WERI-Rb-1 (cell line): ENCODE results near the gene TEAD1.

Experiments used
- DNase-seq: peaks from one replicate; pipeline ENCODE4 v3.0.0-alpha.2; 2020
- H3K27ac ChIP-seq: fragments of 250-450 bp; sonication (Bioruptor Pico); 2 replicates; pipeline ENCODE4 v1.5.1; 2020; ENCODE audit warnings: mild to moderate bottlenecking, moderate library complexity
- H3K27me3 ChIP-seq: fragments of 250-450 bp; sonication (Bioruptor Pico); 2 replicates; pipeline ENCODE4 v1.5.1; 2021; ENCODE audit warnings: mild to moderate bottlenecking, low read depth, moderate library complexity; ENCODE audit not compliant: insufficient read depth, severe bottlenecking
- H3K36me3 ChIP-seq: fragments of 250-450 bp; sonication (Bioruptor Pico); 2 replicates; pipeline ENCODE4 v1.5.1; 2020; ENCODE audit warnings: mild to moderate bottlenecking, moderate library complexity
- H3K4me3 ChIP-seq: 2 replicates; pipeline ENCODE4 v1.5.1; 2011; ENCODE audit warnings: low read depth, mild to moderate bottlenecking, control low read depth, low read length
- H3K9me3 ChIP-seq: fragments of 250-450 bp; sonication (Bioruptor Pico); 2 replicates; pipeline ENCODE4 v1.5.1; 2021; ENCODE audit warnings: mild to moderate bottlenecking, moderate library complexity; ENCODE audit not compliant: severe bottlenecking
- CTCF ChIP-seq: IDR thresholded peaks from 2 replicates; pipeline ENCODE4 v1.5.1; 2011; ENCODE audit warnings: low read depth, mild to moderate bottlenecking, control low read depth, inconsistent platforms, low read length

TEAD1 gene

GRCh38 chr11:12973528-12974181, 299.4 kb downstream of the TEAD1 start:
- peaks cover 58% of the 10 kb centered on the region for H3K27me3 ChIP-seq
- no peaks in the 10 kb centered on the region for H3K36me3 ChIP-seq
- H3K4me3 ChIP-seq, result no peak overlapping the region
- TF ChIP-seq CTCF, result no peak
- H3K27ac ChIP-seq, result no peak overlapping the region
- no peaks in the 10 kb centered on the region for H3K9me3 ChIP-seq
- no peak for DNase-seq

DNA sequence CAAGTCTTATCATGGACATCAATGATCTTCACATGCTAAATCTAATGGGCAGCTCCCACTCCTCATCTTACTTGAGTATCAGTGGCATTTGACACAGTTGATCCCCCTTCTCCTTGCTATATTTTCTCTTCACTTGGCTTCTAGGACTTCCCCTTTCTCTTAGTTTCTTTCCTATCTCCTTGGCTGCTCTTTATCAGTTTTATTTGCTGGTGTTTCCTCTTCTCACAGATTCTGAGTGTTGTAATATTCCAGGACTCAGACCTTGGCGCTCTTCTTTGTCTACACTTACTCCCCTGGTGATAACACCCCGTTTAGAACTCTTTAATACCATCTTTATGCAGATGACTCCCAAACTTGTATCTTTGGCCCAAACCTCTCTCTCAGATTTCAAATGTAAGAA, 301.0 kb downstream of the TEAD1 start:
- peaks cover 68% of the 10 kb centered on the region for H3K27me3 ChIP-seq

DNA sequence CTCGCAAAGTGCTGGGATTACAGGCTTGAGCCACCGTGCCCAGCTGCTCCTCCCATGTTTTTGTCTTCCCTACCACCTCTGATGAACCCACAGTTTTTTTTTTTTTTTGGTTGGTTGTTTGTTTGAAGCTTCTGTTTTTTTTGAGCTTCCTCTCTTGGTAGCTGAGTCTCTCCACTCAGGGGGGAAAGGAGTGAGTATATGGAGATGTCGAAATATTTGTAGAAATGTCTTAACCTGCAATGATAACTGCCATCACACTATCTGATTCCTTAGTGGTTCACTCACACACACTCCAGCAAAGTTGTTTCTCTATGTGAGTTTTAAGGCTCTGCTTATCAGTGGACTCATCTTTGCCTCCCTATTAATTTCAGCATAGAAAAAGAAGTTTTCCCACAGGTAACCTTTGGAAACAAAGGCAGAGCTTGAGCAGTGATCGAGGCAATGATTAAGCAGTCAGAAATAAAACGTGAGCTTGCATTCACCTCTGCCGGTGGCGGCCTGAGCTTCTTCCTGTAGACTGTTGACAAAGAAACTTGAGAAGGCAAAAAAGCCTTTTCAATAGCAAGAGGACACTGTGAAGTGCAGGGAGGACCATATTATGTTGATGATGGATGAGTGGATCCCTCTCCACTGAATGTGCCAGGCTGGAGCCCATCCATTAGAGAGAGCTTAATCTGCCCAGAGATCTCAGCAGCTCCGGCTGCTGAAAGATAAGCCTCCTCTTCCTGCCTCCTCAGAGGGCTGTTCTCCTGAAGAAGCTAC, 305.9 kb downstream of the TEAD1 start:
- no peaks in the 10 kb centered on the region for H3K36me3 ChIP-seq
- H3K4me3 ChIP-seq, result no peak overlapping the region
- no peaks in the 10 kb centered on the region for H3K9me3 ChIP-seq
- no peak overlapping the region for H3K27ac ChIP-seq
- TF ChIP-seq CTCF, result no peak
- H3K27me3 ChIP-seq, result peaks cover 63% of the 10 kb centered on the region
- DNase-seq, result peak; percentile 11

More for the DNA sequence above, 301.0 kb downstream of the TEAD1 start:
- Histone ChIP-seq H3K36me3 (no peaks in the 10 kb centered on the region), H3K9me3 (no peaks in the 10 kb centered on the region), H3K27ac (no peak overlapping the region), H3K4me3 (no peak overlapping the region)
- no peak for DNase-seq
- no peak for TF ChIP-seq CTCF

GRCh38 chr11:12981676-12982522, 307.7 kb downstream of the TEAD1 start:
- Histone ChIP-seq H3K27ac (no peak overlapping the region), H3K36me3 (no peaks in the 10 kb centered on the region)
- DNase-seq, result no peak

GRCh38 chr11:12983336-12983735, 309.1 kb downstream of the TEAD1 start:
- peaks cover 62% of the 10 kb centered on the region for H3K27me3 ChIP-seq
- no peak for TF ChIP-seq CTCF
- H3K27ac ChIP-seq, result no peak overlapping the region

More at GRCh38 chr11:12981676-12982522, 307.7 kb downstream of the TEAD1 start:
- no peak overlapping the region for H3K4me3 ChIP-seq
- no peak for TF ChIP-seq CTCF
- no peaks in the 10 kb centered on the region for H3K9me3 ChIP-seq
- H3K27me3 ChIP-seq, result peaks cover 62% of the 10 kb centered on the region

More at GRCh38 chr11:12983336-12983735, 309.1 kb downstream of the TEAD1 start:
- no peak for DNase-seq
- Histone ChIP-seq H3K36me3 (no peaks in the 10 kb centered on the region), H3K9me3 (no peaks in the 10 kb centered on the region), H3K4me3 (no peak overlapping the region)
